ENCODE results near the gene SND1. TPM values are rescaled to one million over a fixed set of nuclear protein-coding genes. Genes with fewer than 3 reads are reported as not detected.

The SND1 gene
- total RNA-seq, 5 donors from 2014 or later (not counting 1 experiment from before 2014, with no cell fraction given): 137 to 187 (median 154) TPM

DNA sequence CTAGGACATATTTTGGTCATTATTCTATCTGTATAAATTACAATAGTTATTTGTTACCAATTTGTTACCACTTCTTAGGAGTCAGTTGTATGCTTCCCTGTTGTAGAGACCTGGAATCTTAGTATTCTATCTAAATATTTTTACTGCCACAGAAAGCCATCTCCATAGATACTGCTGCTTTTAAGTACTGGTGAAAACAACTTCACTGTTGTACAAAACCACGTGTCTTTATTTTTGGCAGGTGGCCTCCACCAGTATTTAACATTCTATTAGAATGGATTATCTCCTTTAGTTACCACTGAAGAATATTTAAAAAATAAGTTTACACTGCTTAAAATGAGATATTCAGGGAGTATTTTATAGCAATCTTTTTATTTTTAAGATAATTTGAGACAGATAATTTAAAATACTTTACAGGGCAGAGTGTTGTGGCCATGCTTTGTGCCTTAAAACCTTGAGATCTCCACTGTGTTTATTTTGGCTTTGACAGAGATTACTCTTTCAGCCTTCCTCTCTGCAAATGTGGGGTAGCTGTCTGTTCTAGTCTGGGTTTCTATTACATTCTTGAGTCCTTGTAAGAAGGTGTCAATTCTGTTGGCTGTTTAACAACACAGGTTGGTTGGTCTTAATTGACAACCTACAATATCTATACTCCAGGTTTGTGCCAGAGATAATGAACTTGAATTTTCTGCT, 193.7 kb downstream of the SND1 start:
- H3K27me3 ChIP-seq (replicated peaks in 1 of 2; ENCODE audit: control insufficient read depth in 2 of 2, extremely low read depth in 1 of 2, insufficient read depth in 2 of 2, low read length in 1 of 2): no peaks in the 10 kb centered on the region
- Mint-ChIP-seq H3K4me1 (peaks cover 0 to 8% (median 7%) of the 10 kb centered on the region in 3 donors), H3K36me3 (peaks cover 58% of the 10 kb centered on the region), H3K9me3 (no peaks in the 10 kb centered on the region), H3K27ac (no peak overlapping the region), H3K4me3 (no peak overlapping the region), H3K27me3 (no peaks in the 10 kb centered on the region)
- H3K27ac ChIP-seq (ENCODE audit: low read length): no peak overlapping the region
- DNase-seq (no peak), ATAC-seq (replicated peaks in 1 of 4) (no peak)
- H3K4me3 ChIP-seq (ENCODE audit: control insufficient read depth in 1 of 2, extremely low read depth in 1 of 2, low read length in 1 of 2): no peak overlapping the region
- no CpG with 5 or more reads among the region's 1 CpG for WGBS (ENCODE audit: insufficient coverage)
- ChIA-PET POLR2A (no interaction called here), CTCF (no interaction called here)
- no peaks in the 10 kb centered on the region for H3K4me1 ChIP-seq (ENCODE audit: control insufficient read depth in 1 of 2, extremely low read depth in 1 of 2, insufficient read depth in 2 of 2, low read length in 2 of 2)
- H3K36me3 ChIP-seq (ENCODE audit: control insufficient read depth in 2 of 2, extremely low read depth in 1 of 2, insufficient read depth in 1 of 2, low read length in 1 of 2): peaks cover 4 to 14% of the 10 kb centered on the region in 2 donors
- no peaks in the 10 kb centered on the region for H3K9me3 ChIP-seq

DNA sequence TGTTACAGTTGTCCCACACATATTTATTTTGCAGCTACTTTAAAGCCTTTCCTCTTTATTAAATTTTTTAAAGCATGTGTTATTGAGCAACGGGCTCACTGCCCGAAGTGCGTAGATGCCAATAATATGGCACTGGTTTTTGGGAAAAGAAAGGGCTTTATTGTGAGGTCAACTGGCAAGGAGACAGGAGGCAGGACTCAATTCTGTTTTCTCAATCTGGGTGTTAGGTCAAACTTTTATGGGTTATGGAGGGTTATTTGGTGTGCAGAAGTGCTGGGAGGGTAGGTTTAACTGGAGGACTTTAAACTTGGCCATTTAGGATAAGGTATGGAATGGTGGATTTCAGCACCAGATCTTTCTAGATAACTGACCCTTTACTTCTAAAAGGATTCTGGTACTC, 195.6 kb downstream of the SND1 start:
- Mint-ChIP-seq H3K36me3 (peaks cover 59% of the 10 kb centered on the region), H3K4me3 (no peak overlapping the region)
- no CpG with 5 or more reads among the region's 3 CpGs for WGBS (ENCODE audit: insufficient coverage)

DNA sequence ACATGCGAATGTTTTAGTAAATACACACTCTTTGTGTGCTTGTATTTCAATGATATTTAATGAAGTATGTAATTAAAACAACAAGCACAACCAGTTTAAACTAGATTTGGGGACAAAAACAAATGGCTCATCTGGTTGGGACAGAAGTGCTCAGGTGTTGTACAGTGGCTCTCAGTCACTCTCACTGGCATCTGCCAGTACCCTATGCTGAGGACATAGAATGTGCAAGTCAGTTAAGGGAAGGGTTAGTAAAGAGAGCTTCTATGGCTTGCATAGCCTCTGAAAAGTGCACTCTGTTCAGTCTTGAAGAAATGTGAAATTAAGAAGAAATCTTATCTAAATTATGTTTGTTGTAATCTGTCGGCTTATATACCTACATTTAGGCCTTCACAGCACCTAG, 196.2 kb downstream of the SND1 start:
- Mint-ChIP-seq H3K36me3 (peaks cover 53% of the 10 kb centered on the region), H3K27me3 (no peaks in the 10 kb centered on the region), H3K4me1 (peaks cover 3 to 12% (median 8%) of the 10 kb centered on the region in 3 donors), H3K9me3 (no peaks in the 10 kb centered on the region), H3K27ac (no peak overlapping the region), H3K4me3 (no peak overlapping the region)
- no CpG with 5 or more reads among the region's 2 CpGs for WGBS (ENCODE audit: insufficient coverage)
- ChIA-PET POLR2A (no interaction called here), CTCF (no interaction called here)
- DNase-seq (no peak), ATAC-seq (replicated peaks in 1 of 4) (no peak)
- Histone ChIP-seq H3K27ac (ENCODE audit: low read length) (no peak overlapping the region), H3K36me3 (ENCODE audit: control insufficient read depth in 2 of 2, extremely low read depth in 1 of 2, insufficient read depth in 1 of 2, low read length in 1 of 2) (peaks cover 4 to 11% of the 10 kb centered on the region in 2 donors), H3K9me3 (no peaks in the 10 kb centered on the region), H3K27me3 (replicated peaks in 1 of 2; ENCODE audit: control insufficient read depth in 2 of 2, extremely low read depth in 1 of 2, insufficient read depth in 2 of 2, low read length in 1 of 2) (no peaks in the 10 kb centered on the region), H3K4me1 (ENCODE audit: control insufficient read depth in 1 of 2, extremely low read depth in 1 of 2, insufficient read depth in 2 of 2, low read length in 2 of 2) (no peaks in the 10 kb centered on the region), H3K4me3 (ENCODE audit: control insufficient read depth in 1 of 2, extremely low read depth in 1 of 2, low read length in 1 of 2) (no peak overlapping the region)

More for the DNA sequence above, 195.6 kb downstream of the SND1 start:
- H3K27ac ChIP-seq (ENCODE audit: low read length): no peak overlapping the region
- H3K4me3 ChIP-seq (ENCODE audit: control insufficient read depth in 1 of 2, extremely low read depth in 1 of 2, low read length in 1 of 2): no peak overlapping the region
- no peak overlapping the region for H3K27ac Mint-ChIP-seq
- peaks cover 4 to 14% of the 10 kb centered on the region in 2 donors for H3K36me3 ChIP-seq (ENCODE audit: control insufficient read depth in 2 of 2, extremely low read depth in 1 of 2, insufficient read depth in 1 of 2, low read length in 1 of 2)
- no peaks in the 10 kb centered on the region for H3K27me3 ChIP-seq (replicated peaks in 1 of 2; ENCODE audit: control insufficient read depth in 2 of 2, extremely low read depth in 1 of 2, insufficient read depth in 2 of 2, low read length in 1 of 2)
- H3K27me3 Mint-ChIP-seq: no peaks in the 10 kb centered on the region
- no peaks in the 10 kb centered on the region for H3K4me1 ChIP-seq (ENCODE audit: control insufficient read depth in 1 of 2, extremely low read depth in 1 of 2, insufficient read depth in 2 of 2, low read length in 2 of 2)
- ATAC-seq (replicated peaks in 1 of 4) (no peak), DNase-seq (no peak)
- H3K4me1 Mint-ChIP-seq: peaks cover 0 to 8% (median 7%) of the 10 kb centered on the region in 3 donors
- ChIA-PET POLR2A (no interaction called here), CTCF (no interaction called here)
- H3K9me3 ChIP-seq: no peaks in the 10 kb centered on the region
- H3K9me3 Mint-ChIP-seq: no peaks in the 10 kb centered on the region

DNA sequence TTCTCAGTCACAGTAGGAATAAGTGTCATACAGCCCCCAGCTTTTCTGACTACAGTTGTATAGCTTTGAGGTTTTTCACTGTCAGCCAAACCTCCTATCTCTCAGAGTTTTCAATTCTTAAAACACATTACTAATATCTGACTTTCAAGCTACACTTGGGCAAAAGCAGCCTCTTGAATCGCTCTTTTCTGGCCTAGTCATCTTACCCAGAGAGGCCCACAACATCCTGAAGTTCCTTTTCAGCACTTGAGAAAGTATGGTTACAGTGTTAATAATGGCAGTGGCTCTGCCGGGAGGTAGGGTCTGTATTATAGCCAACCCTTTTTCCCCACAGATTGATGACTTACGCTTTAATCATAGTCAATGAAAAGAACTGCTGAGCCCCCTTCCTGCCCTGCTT, 198.2 kb downstream of the SND1 start:
- H3K9me3 ChIP-seq: no peaks in the 10 kb centered on the region
- ChIA-PET CTCF (no interaction called here), POLR2A (no interaction called here)
- no peak for ATAC-seq (replicated peaks in 1 of 4)
- peaks cover 0 to 3% of the 10 kb centered on the region in 2 donors for H3K36me3 ChIP-seq (ENCODE audit: control insufficient read depth in 2 of 2, extremely low read depth in 1 of 2, insufficient read depth in 1 of 2, low read length in 1 of 2)
- DNase-seq: no peak
- Mint-ChIP-seq H3K27ac (no peak overlapping the region), H3K9me3 (no peaks in the 10 kb centered on the region), H3K27me3 (peaks cover 0 to 2% of the 10 kb centered on the region in 2 donors), H3K4me1 (peaks cover 6 to 12% (median 11%) of the 10 kb centered on the region in 3 donors), H3K36me3 (peaks cover 39% of the 10 kb centered on the region), H3K4me3 (no peak overlapping the region)
- no CpG with 5 or more reads among the region's 3 CpGs for WGBS (ENCODE audit: insufficient coverage)
- H3K4me1 ChIP-seq (ENCODE audit: control insufficient read depth in 1 of 2, extremely low read depth in 1 of 2, insufficient read depth in 2 of 2, low read length in 2 of 2): no peaks in the 10 kb centered on the region
- no peaks in the 10 kb centered on the region for H3K27me3 ChIP-seq (replicated peaks in 1 of 2; ENCODE audit: control insufficient read depth in 2 of 2, extremely low read depth in 1 of 2, insufficient read depth in 2 of 2, low read length in 1 of 2)
- H3K4me3 ChIP-seq (ENCODE audit: control insufficient read depth in 1 of 2, extremely low read depth in 1 of 2, low read length in 1 of 2): no peak overlapping the region
- no peak overlapping the region for H3K27ac ChIP-seq (ENCODE audit: low read length)

DNA sequence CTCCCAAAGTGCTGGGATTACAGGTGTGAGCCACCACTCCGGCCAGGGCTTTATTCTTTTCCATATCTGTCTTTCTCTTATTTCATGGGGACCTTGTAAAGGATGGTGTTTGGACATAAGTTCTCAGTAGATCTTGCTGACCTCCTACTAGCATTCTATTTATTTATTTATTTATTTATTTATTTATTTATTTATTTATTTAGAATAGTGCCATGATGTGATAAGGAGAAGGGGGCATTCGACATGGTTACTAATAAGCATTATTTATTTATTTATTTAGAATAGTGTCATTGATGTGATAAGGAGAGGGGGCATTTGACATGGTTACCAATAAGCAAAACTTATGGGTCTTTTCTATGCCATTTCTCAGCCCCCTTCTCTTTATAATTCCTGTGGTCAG, 202.4 kb downstream of the SND1 start:
- WGBS (ENCODE audit: insufficient coverage): no CpG with 5 or more reads among the region's 2 CpGs
- peaks cover 0 to 1% of the 10 kb centered on the region in 2 donors for H3K36me3 ChIP-seq (ENCODE audit: control insufficient read depth in 2 of 2, extremely low read depth in 1 of 2, insufficient read depth in 1 of 2, low read length in 1 of 2)
- peaks cover 16 to 22% of the 10 kb centered on the region in 2 experiments for H3K4me1 ChIP-seq (ENCODE audit: control insufficient read depth in 1 of 2, extremely low read depth in 1 of 2, insufficient read depth in 2 of 2, low read length in 2 of 2)
- peaks cover 2 to 11% of the 10 kb centered on the region in 2 experiments for H3K27me3 ChIP-seq (replicated peaks in 1 of 2; ENCODE audit: control insufficient read depth in 2 of 2, extremely low read depth in 1 of 2, insufficient read depth in 2 of 2, low read length in 1 of 2)
- H3K36me3 Mint-ChIP-seq: peaks cover 23% of the 10 kb centered on the region
- no peak overlapping the region for H3K27ac Mint-ChIP-seq
- no peaks in the 10 kb centered on the region for H3K9me3 ChIP-seq
- no peak overlapping the region for H3K4me3 ChIP-seq (ENCODE audit: control insufficient read depth in 1 of 2, extremely low read depth in 1 of 2, low read length in 1 of 2)
- peaks cover 37 to 44% (median 39%) of the 10 kb centered on the region in 3 donors for H3K4me1 Mint-ChIP-seq
- DNase-seq (no peak), ATAC-seq (replicated peaks in 1 of 4) (no peak)
- peaks cover 7 to 13% of the 10 kb centered on the region in 2 donors for H3K27me3 Mint-ChIP-seq
- no peak overlapping the region for H3K27ac ChIP-seq (ENCODE audit: low read length)
- POLR2A ChIA-PET: no interaction called here
- H3K4me3 Mint-ChIP-seq: no peak overlapping the region
- CTCF ChIA-PET: no interaction called here
- H3K9me3 Mint-ChIP-seq: no peaks in the 10 kb centered on the region

DNA sequence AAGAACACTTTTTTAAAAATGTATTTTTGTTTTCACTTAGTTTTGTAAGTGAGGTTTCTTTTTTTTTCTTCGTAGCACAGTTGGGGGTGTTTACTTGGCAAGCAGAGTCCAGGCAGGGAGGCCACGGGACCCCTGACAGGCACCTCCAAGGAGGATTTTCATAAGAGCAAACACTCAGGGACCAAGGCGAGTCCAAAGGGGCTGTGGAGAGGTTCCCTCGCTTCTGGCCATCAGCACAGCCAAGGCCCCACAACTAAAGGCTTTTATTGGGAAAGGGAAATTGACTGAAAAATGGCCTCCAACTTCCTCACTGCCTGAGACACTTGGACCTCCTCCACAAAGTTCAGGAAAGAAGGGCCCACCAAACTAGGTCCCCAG, 205.5 kb downstream of the SND1 start:
- peaks cover 2 to 11% of the 10 kb centered on the region in 2 experiments for H3K27me3 ChIP-seq (replicated peaks in 1 of 2; ENCODE audit: control insufficient read depth in 2 of 2, extremely low read depth in 1 of 2, insufficient read depth in 2 of 2, low read length in 1 of 2)
- Mint-ChIP-seq H3K9me3 (no peaks in the 10 kb centered on the region), H3K27me3 (peaks cover 7 to 13% of the 10 kb centered on the region in 2 donors), H3K36me3 (peaks cover 13% of the 10 kb centered on the region), H3K27ac (no peak overlapping the region), H3K4me3 (no peak overlapping the region), H3K4me1 (peaks cover 49 to 51% (median 51%) of the 10 kb centered on the region in 3 donors)
- ChIA-PET CTCF (no interaction called here), POLR2A (no interaction called here)
- ATAC-seq (replicated peaks in 1 of 4) (no peak), DNase-seq (no peak)
- H3K4me1 ChIP-seq (ENCODE audit: control insufficient read depth in 1 of 2, extremely low read depth in 1 of 2, insufficient read depth in 2 of 2, low read length in 2 of 2): peaks cover 16 to 26% of the 10 kb centered on the region in 2 experiments
- no peak overlapping the region for H3K27ac ChIP-seq (ENCODE audit: low read length)
- WGBS (ENCODE audit: insufficient coverage): no CpG with 5 or more reads among the region's 4 CpGs
- no peak overlapping the region for H3K4me3 ChIP-seq (ENCODE audit: control insufficient read depth in 1 of 2, extremely low read depth in 1 of 2, low read length in 1 of 2)
- H3K36me3 ChIP-seq (ENCODE audit: control insufficient read depth in 2 of 2, extremely low read depth in 1 of 2, insufficient read depth in 1 of 2, low read length in 1 of 2): no peaks in the 10 kb centered on the region
- no peaks in the 10 kb centered on the region for H3K9me3 ChIP-seq

Measured in T-cell (primary cell).